Adrenal gland (tissue), 5 donors: ENCODE data around the gene RAD51B.

ENCODE experiments used
- CTCF ChIP-seq, 6 experiments: fragments of 450-650 bp in 4 of 6; fragments of 200-600 bp in 2 of 6; sonication (generic) in 1 of 6; IDR thresholded peaks; 1 replicate in 5 of 6; 2 replicates in 1 of 6; pipeline versions ENCODE4 v1.5.1 to v1.8.0; 2016 to 2021; ENCODE audit warnings: antibody characterized with exemption in 6 of 6, mild to moderate bottlenecking in 2 of 6, moderate library complexity in 1 of 6
- POLR2A ChIP-seq, 2 donors: fragments of 450-650 bp; IDR thresholded peaks; one replicate each; pipeline ENCODE4 v1.6.1; 2017; ENCODE audit warnings: antibody characterized with exemption in 2 of 2, mild to moderate bottlenecking in 2 of 2, moderate library complexity in 1 of 2
- donor health status: DM: no; HTN: no; CAD: no.

GRCh38 chr14:68619790-68620574 is 800.4 kb downstream of the RAD51B start:
- TF ChIP-seq CTCF (IDR thresholded peaks at IDR 0.05) (no peak), POLR2A (IDR thresholded peaks at IDR 0.05) (peak in 1 of 2 donors; percentile 36)
